ENCODE measurements around the gene CCBE1.

GRCh38 chr18:59432803-59433597 is 264.2 kb downstream of the CCBE1 start:
- TF ChIP-seq POLR2A (IDR thresholded peaks at IDR 0.05; ENCODE audit: low read length) (no peak), GATA1 (IDR thresholded peaks at IDR 0.05; ENCODE audit: low read depth, low read length) (no peak)

Data from erythroblast (primary cell).